ENCODE measurements around the gene ASB3.

The ASB3 gene

GRCh38 chr2:53630026-53630606 lies 156.6 kb downstream of the ASB3 start:
- no peak overlapping the region for H3K4me3 ChIP-seq (ENCODE audit: low read depth, low read length)
- DNase-seq (ENCODE audit: low read depth), result no peak
- TF ChIP-seq MAX (IDR thresholded peaks at IDR 0.05; ENCODE audit: low read depth, low read length), result no peak
- TF ChIP-seq POLR2A (IDR thresholded peaks at IDR 0.05; ENCODE audit: extremely low read depth, insufficient read length), result no peak
- no peak for TF ChIP-seq CTCF (IDR thresholded peaks at IDR 0.05; ENCODE audit: low read depth, low read length)
- no peak for TF ChIP-seq MYC (IDR thresholded peaks at IDR 0.05; ENCODE audit: low read depth, low read length)

DNA sequence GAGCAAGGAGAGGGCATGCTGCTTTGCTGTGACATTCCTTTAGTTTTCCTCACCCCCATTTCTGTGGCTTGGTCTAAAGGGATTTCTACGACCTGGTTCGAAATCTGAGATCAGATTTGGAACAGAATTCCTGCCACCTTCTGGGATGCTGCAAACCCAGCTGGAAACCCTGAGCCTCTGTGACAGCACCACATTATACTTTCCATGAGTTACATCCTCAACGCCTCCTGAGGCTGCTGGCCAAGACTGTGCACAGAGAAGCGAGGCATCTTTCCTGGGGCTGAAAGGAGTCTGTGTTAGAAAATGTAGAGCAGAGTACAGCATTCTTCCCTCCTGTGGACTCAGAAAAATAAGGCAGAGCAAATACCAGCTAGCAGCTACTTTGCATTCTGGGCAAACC lies 157.3 kb downstream of the ASB3 start:
- no peak for DNase-seq (ENCODE audit: low read depth)
- H3K4me3 ChIP-seq (ENCODE audit: low read depth, low read length), result no peak overlapping the region

DNA sequence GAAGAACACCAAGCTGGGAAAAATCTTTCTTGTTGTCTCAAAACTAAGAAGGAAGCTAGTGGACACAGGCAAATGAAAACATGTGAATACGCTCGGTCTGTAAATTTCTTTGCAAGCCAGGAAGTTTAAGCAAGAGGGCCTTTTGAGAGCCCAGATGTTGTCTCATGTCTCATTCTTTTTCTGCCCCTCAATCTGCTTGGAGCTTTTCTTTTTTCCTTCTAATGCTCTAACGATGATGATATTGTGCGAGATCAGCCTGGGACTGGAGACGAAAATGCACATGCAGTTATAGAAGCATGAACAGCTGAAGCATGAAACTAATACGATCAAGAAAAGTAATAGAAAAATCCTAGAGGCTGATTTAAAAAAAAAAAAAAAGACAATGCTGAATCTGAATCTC lies 157.8 kb downstream of the ASB3 start:
- no peak for TF ChIP-seq CTCF (IDR thresholded peaks at IDR 0.05; ENCODE audit: low read depth, low read length)
- no peak for TF ChIP-seq MAX (IDR thresholded peaks at IDR 0.05; ENCODE audit: low read depth, low read length)
- TF ChIP-seq POLR2A (IDR thresholded peaks at IDR 0.05; ENCODE audit: extremely low read depth, insufficient read length), result no peak
- no peak for TF ChIP-seq MYC (IDR thresholded peaks at IDR 0.05; ENCODE audit: low read depth, low read length)
- DNase-seq (ENCODE audit: low read depth), result no peak
- no peak overlapping the region for H3K4me3 ChIP-seq (ENCODE audit: low read depth, low read length)

More for the DNA sequence above, 157.3 kb downstream of the ASB3 start:
- TF ChIP-seq POLR2A (IDR thresholded peaks at IDR 0.05; ENCODE audit: extremely low read depth, insufficient read length), result no peak
- no peak for TF ChIP-seq MYC (IDR thresholded peaks at IDR 0.05; ENCODE audit: low read depth, low read length)
- no peak for TF ChIP-seq CTCF (IDR thresholded peaks at IDR 0.05; ENCODE audit: low read depth, low read length)
- no peak for TF ChIP-seq MAX (IDR thresholded peaks at IDR 0.05; ENCODE audit: low read depth, low read length)

DNA sequence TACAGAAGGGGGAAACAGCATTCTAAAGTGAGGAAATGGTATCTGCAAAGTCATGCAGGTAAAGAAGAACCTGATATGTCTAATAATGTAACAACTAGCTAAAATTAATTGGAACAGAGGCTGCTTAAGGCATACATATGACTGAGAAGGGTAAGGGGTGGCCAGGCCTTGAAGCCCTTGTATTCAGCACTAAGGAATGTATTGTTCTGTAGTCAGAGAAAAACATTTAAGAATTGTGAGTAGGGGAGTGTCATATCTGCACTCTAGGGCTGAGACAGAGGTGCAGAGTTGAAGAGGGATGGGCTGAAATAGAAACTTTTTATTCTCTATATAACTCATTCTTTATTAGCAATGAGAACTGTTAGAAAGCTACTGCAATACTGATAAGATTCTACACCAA lies 164.6 kb downstream of the ASB3 start:
- no peak for TF ChIP-seq POLR2A (IDR thresholded peaks at IDR 0.05; ENCODE audit: extremely low read depth, insufficient read length)
- no peak for TF ChIP-seq CTCF (IDR thresholded peaks at IDR 0.05; ENCODE audit: low read depth, low read length)
- TF ChIP-seq MAX (IDR thresholded peaks at IDR 0.05; ENCODE audit: low read depth, low read length), result no peak
- TF ChIP-seq MYC (IDR thresholded peaks at IDR 0.05; ENCODE audit: low read depth, low read length), result no peak
- H3K4me3 ChIP-seq (ENCODE audit: low read depth, low read length), result no peak overlapping the region
- DNase-seq (ENCODE audit: low read depth), result no peak

- TF ChIP-seq POLR2A (IDR thresholded peaks at IDR 0.05; ENCODE audit: extremely low read depth, insufficient read length) (no peak), CTCF (IDR thresholded peaks at IDR 0.05; ENCODE audit: low read depth, low read length) (no peak), MAX (IDR thresholded peaks at IDR 0.05; ENCODE audit: low read depth, low read length) (no peak), MYC (IDR thresholded peaks at IDR 0.05; ENCODE audit: low read depth, low read length) (no peak)
- no peak overlapping the region for H3K4me3 ChIP-seq (ENCODE audit: low read depth, low read length)
- no peak for DNase-seq (ENCODE audit: low read depth)
Observed at GRCh38 chr2:53620981-53621380, 165.8 kb downstream of the ASB3 start.

Data from NB4 (cell line).